HG03565 (cell line): ENCODE measurements around the gene VEGFC.

Experiments used
- ATAC-seq: cut with Tn5 transposase; IDR thresholded peaks from one replicate; pipeline ENCODE4 v1.9.1; 2021; ENCODE audit warnings: mild to moderate bottlenecking, moderate library complexity; ENCODE audit not compliant: unreplicated experiment

The VEGFC gene

GRCh38 chr4:176708771-176709311, 83.9 kb downstream of the VEGFC start:
- no peak for ATAC-seq

- no peak for ATAC-seq
These were observed 102.0 kb downstream of the VEGFC start for GRCh38 chr4:176690716-176691115.

GRCh38 chr4:176680668-176681180, 112.0 kb downstream of the VEGFC start:
- no peak for ATAC-seq

GRCh38 chr4:176676901-176677300, 115.8 kb downstream of the VEGFC start:
- ATAC-seq = no peak

GRCh38 chr4:176675810-176676209, 116.9 kb downstream of the VEGFC start:
- no peak for ATAC-seq

- ATAC-seq = no peak
These were observed 121.2 kb downstream of the VEGFC start for GRCh38 chr4:176671532-176671931.

- no peak for ATAC-seq
These were observed 124.4 kb downstream of the VEGFC start for GRCh38 chr4:176668324-176668723.

- ATAC-seq = no peak
These were observed 127.8 kb downstream of the VEGFC start for GRCh38 chr4:176664964-176665363.

GRCh38 chr4:176660561-176660960, 132.2 kb downstream of the VEGFC start:
- ATAC-seq = no peak

GRCh38 chr4:176656108-176656507, 136.6 kb downstream of the VEGFC start:
- ATAC-seq = no peak

GRCh38 chr4:176654565-176655216, 138.0 kb downstream of the VEGFC start:
- ATAC-seq = no peak

GRCh38 chr4:176653401-176654220, 139.1 kb downstream of the VEGFC start:
- no peak for ATAC-seq

- no peak for ATAC-seq
These were observed 146.4 kb downstream of the VEGFC start for GRCh38 chr4:176646311-176646710.

GRCh38 chr4:176645246-176645960, 147.3 kb downstream of the VEGFC start:
- ATAC-seq = no peak

GRCh38 chr4:176642472-176642871, 150.2 kb downstream of the VEGFC start:
- no peak for ATAC-seq

GRCh38 chr4:176641237-176641636, 151.5 kb downstream of the VEGFC start:
- no peak for ATAC-seq

GRCh38 chr4:176638992-176639391, 153.7 kb downstream of the VEGFC start:
- ATAC-seq = no peak

GRCh38 chr4:176636292-176636691, 156.4 kb downstream of the VEGFC start:
- ATAC-seq = no peak

- no peak for ATAC-seq
These were observed 157.1 kb downstream of the VEGFC start for GRCh38 chr4:176635372-176636261.
